Measurements from ENCODE around the gene FNIP2. TPM values are rescaled to one million over a fixed set of nuclear protein-coding genes. Genes with fewer than 3 reads are reported as not detected.

FNIP2 gene
- total and polyA plus RNA-seq, 9 of the 15 experiments (the other 6 are each of a cell fraction or from before 2014, with no cell fraction given), result 1.7 to 15.5 (median 8.3) TPM

- Histone ChIP-seq H3K27ac (ENCODE audit: extremely low read depth, low read depth, low read length) (no peak overlapping the region), H3K9me3 (replicated peaks; ENCODE audit: control insufficient read depth, insufficient read depth, low read depth, low read length) (no peaks in the 10 kb centered on the region), H3K9ac (ENCODE audit: insufficient read depth in 1 of 2, low read depth in 2 of 2, low read length in 2 of 2) (peak overlapping the region in 1 of 2 experiments; percentile 3; a peak in 1 of 4 replicates), H3K36me3 (ENCODE audit: control insufficient read depth, insufficient read depth, low read length) (no peaks in the 10 kb centered on the region), H3K4me3 (no peak overlapping the region), H3K4me2 (ENCODE audit: insufficient read depth, low read length) (no peak overlapping the region), H4K20me1 (replicated peaks; ENCODE audit: control insufficient read depth, insufficient read depth, low read length) (peaks cover 9% of the 10 kb centered on the region), H3K27me3 (ENCODE audit: control insufficient read depth in 2 of 2, insufficient read depth in 2 of 2, low read length in 2 of 2) (no peaks in the 10 kb centered on the region), H2AFZ (ENCODE audit: low read depth, low read length) (no peak overlapping the region), H3K9me1 (ENCODE audit: control insufficient read depth, insufficient read depth, low read length) (no peaks in the 10 kb centered on the region), H3K79me2 (ENCODE audit: control insufficient read depth, insufficient read depth, low read length) (peaks cover 44% of the 10 kb centered on the region), H3K4me1 (replicated peaks in 1 of 2; ENCODE audit: control insufficient read depth in 2 of 2, insufficient read depth in 2 of 2, low read length in 2 of 2) (peaks cover 6 to 51% of the 10 kb centered on the region in 2 experiments; a peak in 4 of 5 replicates)
- CTCF ChIA-PET (ENCODE audit: low intra/inter-chr PET ratio), result no interaction called here
- FAIRE-seq (no peak), ATAC-seq (no peak), DNase-seq (ENCODE audit: extremely low read depth in 1 of 4, low spot score in 3 of 4) (no peak)
- WGBS (ENCODE audit: insufficient coverage, low coverage, missing lambda C conversion rate), result 2% methylated on average over 2 of the region's 2 CpGs
- TF ChIP-seq YY1 (IDR thresholded peaks at IDR 0.05; ENCODE audit: borderline replicate concordance in 1 of 3, control insufficient read depth in 1 of 3, extremely low read depth in 1 of 3, insufficient read depth in 3 of 3, insufficient read length in 1 of 3, insufficient replicate concordance in 2 of 3, low read depth in 1 of 3, low read length in 2 of 3), result no peak
- peak; percentile 57 for TF ChIP-seq CTBP1 (IDR thresholded peaks at IDR 0.05; ENCODE audit: borderline replicate concordance)
- TF ChIP-seq, protein P1, sequence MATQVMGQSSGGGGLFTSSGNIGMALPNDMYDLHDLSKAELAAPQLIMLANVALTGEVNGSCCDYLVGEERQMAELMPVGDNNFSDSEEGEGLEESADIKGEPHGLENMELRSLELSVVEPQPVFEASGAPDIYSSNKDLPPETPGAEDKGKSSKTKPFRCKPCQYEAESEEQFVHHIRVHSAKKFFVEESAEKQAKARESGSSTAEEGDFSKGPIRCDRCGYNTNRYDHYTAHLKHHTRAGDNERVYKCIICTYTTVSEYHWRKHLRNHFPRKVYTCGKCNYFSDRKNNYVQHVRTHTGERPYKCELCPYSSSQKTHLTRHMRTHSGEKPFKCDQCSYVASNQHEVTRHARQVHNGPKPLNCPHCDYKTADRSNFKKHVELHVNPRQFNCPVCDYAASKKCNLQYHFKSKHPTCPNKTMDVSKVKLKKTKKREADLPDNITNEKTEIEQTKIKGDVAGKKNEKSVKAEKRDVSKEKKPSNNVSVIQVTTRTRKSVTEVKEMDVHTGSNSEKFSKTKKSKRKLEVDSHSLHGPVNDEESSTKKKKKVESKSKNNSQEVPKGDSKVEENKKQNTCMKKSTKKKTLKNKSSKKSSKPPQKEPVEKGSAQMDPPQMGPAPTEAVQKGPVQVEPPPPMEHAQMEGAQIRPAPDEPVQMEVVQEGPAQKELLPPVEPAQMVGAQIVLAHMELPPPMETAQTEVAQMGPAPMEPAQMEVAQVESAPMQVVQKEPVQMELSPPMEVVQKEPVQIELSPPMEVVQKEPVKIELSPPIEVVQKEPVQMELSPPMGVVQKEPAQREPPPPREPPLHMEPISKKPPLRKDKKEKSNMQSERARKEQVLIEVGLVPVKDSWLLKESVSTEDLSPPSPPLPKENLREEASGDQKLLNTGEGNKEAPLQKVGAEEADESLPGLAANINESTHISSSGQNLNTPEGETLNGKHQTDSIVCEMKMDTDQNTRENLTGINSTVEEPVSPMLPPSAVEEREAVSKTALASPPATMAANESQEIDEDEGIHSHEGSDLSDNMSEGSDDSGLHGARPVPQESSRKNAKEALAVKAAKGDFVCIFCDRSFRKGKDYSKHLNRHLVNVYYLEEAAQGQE (IDR thresholded peaks at IDR 0.05; ENCODE audit: borderline replicate concordance), result peak; percentile 55; the same call in 1 of the 2 replicates
- TF ChIP-seq, protein P1 (CRISPR knock-in tag; IDR thresholded peaks at IDR 0.05; ENCODE audit: low read depth), result no peak
- TF ChIP-seq ZKSCAN3 (CRISPR knock-in tag; IDR thresholded peaks at IDR 0.05), result no peak
- no peak for TF ChIP-seq CBX1 (IDR thresholded peaks at IDR 0.05; ENCODE audit: low read depth)
- TF ChIP-seq SOX6 (IDR thresholded peaks at IDR 0.05), result peak; percentile 13; the same call in 1 of the 2 replicates
- TF ChIP-seq TEAD4 (IDR thresholded peaks at IDR 0.05; ENCODE audit: low read length), result peak; percentile 15; the same call in 1 of the 2 replicates
- TF ChIP-seq TEAD4 (CRISPR knock-in tag; IDR thresholded peaks at IDR 0.05; ENCODE audit: borderline replicate concordance), result no peak
- BruUV-seq (replicated peaks), result no TSS peak
- POLR2A ChIA-PET, result interaction anchor here (2.3 kb wide), 1 partner anchor 14 kb away, joined by 8 read pairs; no protein-coding TSS in a partner anchor
- intact Hi-C loops (cut with micrococcal nuclease) (no loop called here), in situ Hi-C loops (cut with MboI) (no loop called here)
Measured at GRCh38 chr4:158783785-158784184, 15.0 kb downstream of the FNIP2 start.

Data from K562 (cell line).